ENCODE data around the gene GPR39. TPM values are rescaled to one million over a fixed set of nuclear protein-coding genes. Genes with fewer than 3 reads are reported as not detected.

GPR39 gene
- total RNA-seq, 4 donors from 2014 or later: 9.1 to 38.5 (median 25.9) TPM

DNA sequence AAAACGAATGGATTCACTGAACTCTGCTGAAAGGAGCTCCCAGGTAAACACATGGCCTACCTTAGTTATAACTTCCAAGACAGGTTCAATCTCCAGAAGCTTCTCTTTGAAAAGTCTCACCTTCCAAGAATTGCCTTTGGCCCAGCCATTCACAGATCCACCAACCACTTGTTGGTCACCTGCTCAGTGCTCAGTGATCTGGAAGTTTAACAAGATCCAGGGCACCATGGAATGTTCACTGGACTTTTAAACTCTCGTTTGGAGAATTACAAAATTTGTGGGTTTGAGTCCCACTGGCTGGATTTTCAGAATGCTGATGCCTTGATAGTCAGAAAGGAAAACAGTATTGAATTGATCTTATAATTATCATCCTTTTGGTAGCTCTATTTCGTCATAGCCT is 9.4 kb downstream of the GPR39 start:
- TF ChIP-seq, protein P1, sequence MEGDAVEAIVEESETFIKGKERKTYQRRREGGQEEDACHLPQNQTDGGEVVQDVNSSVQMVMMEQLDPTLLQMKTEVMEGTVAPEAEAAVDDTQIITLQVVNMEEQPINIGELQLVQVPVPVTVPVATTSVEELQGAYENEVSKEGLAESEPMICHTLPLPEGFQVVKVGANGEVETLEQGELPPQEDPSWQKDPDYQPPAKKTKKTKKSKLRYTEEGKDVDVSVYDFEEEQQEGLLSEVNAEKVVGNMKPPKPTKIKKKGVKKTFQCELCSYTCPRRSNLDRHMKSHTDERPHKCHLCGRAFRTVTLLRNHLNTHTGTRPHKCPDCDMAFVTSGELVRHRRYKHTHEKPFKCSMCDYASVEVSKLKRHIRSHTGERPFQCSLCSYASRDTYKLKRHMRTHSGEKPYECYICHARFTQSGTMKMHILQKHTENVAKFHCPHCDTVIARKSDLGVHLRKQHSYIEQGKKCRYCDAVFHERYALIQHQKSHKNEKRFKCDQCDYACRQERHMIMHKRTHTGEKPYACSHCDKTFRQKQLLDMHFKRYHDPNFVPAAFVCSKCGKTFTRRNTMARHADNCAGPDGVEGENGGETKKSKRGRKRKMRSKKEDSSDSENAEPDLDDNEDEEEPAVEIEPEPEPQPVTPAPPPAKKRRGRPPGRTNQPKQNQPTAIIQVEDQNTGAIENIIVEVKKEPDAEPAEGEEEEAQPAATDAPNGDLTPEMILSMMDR (IDR thresholded peaks at IDR 0.05): no peak
- TF ChIP-seq POLR2A (IDR thresholded peaks at IDR 0.05): no peak
- H3K27ac ChIP-seq: no peak overlapping the region
- no peak for DNase-seq
- H3K4me1 ChIP-seq: peaks cover 0 to 9% (median 0%) of the 10 kb centered on the region in 4 donors
- H3K9me3 ChIP-seq: no peaks in the 10 kb centered on the region
- no peaks in the 10 kb centered on the region for H3K27me3 ChIP-seq
- no peaks in the 10 kb centered on the region for H3K36me3 ChIP-seq
- H3K4me3 ChIP-seq: no peak overlapping the region

DNA sequence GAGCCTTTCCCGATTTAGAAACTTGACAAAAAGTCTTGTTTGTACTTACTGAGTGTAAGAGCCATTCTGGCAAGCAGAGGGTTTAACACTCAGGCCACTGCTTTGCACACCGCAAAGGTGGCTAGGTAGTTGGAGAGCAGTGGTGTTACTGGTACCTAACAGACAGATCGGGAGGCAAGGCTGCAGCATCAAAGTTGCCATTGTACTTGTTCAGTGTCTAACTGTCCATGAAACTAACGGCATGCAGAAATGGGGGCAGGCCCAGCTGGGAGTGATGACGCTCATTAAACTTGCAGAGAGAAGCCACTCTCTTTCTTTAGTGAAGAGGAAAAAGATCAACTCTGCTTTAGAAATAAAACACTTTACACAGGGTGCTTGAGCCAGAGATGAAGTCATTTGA is 10.1 kb downstream of the GPR39 start:
- Histone ChIP-seq H3K27me3 (no peaks in the 10 kb centered on the region), H3K9me3 (no peaks in the 10 kb centered on the region), H3K27ac (no peak overlapping the region), H3K4me3 (no peak overlapping the region), H3K4me1 (peaks cover 0 to 9% (median 0%) of the 10 kb centered on the region in 4 donors), H3K36me3 (no peaks in the 10 kb centered on the region)
- DNase-seq: no peak
- TF ChIP-seq POLR2A (IDR thresholded peaks at IDR 0.05): no peak
- TF ChIP-seq, protein P1 (IDR thresholded peaks at IDR 0.05): no peak

DNA sequence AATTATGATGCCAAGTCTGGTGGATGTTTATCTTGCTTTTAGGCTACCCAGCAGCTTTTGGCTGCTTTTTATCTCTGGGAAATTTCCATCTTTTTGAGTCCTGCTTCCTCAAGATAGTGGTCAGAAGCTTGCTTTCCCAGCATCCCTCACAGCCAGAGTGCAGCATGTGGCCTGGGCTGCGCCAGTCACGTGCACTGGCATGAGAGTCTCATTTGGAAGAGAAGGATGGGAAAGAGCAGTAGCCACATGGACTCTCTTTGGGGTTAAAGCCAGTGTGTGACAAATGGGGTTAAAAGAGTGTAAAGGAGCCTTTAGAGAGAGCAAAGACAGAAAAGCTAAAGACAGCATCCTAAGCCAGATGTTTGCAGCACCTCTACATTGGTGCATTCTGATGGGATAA is 12.7 kb downstream of the GPR39 start:
- Histone ChIP-seq H3K36me3 (peaks cover 0 to 4% (median 0%) of the 10 kb centered on the region in 3 donors), H3K4me3 (no peak overlapping the region), H3K4me1 (peaks cover 0 to 5% (median 0%) of the 10 kb centered on the region in 4 donors), H3K9me3 (no peaks in the 10 kb centered on the region), H3K27ac (no peak overlapping the region), H3K27me3 (no peaks in the 10 kb centered on the region)
- no peak for TF ChIP-seq POLR2A (IDR thresholded peaks at IDR 0.05)
- TF ChIP-seq, protein P1 (IDR thresholded peaks at IDR 0.05): no peak
- DNase-seq: no peak

DNA sequence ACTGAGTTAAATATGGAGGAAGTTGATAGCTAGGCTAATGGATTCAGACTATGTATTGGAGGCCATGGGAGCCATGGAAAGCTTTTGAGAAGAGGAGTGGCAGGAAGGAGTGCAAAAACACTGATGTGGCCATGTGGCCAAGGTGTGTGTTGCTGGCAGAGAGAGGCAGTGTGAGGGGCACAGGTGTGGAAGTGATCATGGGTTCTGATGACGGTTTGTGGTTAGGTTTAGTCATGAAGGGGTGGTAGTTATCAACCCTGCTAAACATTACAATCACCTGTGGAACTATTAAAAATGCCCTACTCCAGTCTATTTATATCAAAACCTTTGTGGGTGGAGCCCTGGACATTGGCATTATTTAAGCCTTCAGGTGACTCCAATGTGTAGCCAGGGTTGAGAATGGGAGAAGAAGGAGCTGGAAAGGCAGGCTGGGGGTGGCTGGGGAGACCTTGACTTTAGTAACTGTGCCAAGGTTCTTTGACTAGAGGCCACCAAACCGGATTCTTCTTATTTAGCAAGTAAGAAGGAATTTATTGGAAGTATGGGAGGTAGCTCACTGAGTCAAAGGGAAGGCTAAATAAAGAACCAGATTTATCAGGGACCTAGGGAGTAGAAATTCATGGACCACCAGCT is 13.5 kb downstream of the GPR39 start:
- Histone ChIP-seq H3K27me3 (no peaks in the 10 kb centered on the region), H3K4me3 (no peak overlapping the region), H3K9me3 (no peaks in the 10 kb centered on the region), H3K4me1 (no peaks in the 10 kb centered on the region), H3K27ac (no peak overlapping the region), H3K36me3 (peaks cover 0 to 4% (median 0%) of the 10 kb centered on the region in 3 donors)
- no peak for TF ChIP-seq POLR2A (IDR thresholded peaks at IDR 0.05)
- TF ChIP-seq, protein P1 (IDR thresholded peaks at IDR 0.05): no peak
- DNase-seq: no peak

DNA sequence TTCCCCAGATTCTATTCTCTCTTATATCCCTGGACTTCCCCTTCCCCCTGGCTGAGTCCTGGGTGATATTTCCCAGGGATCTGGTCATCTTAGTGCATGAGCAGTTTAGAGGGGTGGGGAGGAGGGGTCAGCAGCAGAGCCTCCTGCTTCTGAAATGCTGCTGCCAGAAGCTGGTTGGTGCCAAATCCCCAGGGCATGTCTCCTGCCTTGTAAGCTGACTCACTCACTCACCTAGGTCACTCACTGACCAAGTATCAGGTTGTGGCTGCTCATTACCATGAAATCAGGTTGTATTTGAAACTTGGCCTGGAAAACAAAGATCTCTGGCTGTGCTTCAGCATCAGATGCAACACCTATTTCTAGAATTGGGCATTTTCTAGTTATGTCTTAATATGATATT is 14.3 kb downstream of the GPR39 start:
- no peaks in the 10 kb centered on the region for H3K9me3 ChIP-seq
- no peak overlapping the region for H3K27ac ChIP-seq
- no peak overlapping the region for H3K4me3 ChIP-seq
- no peaks in the 10 kb centered on the region for H3K4me1 ChIP-seq
- TF ChIP-seq POLR2A (IDR thresholded peaks at IDR 0.05): no peak
- TF ChIP-seq, protein P1 (IDR thresholded peaks at IDR 0.05): no peak
- no peak for DNase-seq
- H3K36me3 ChIP-seq: peaks cover 0 to 4% (median 0%) of the 10 kb centered on the region in 3 donors
- H3K27me3 ChIP-seq: no peaks in the 10 kb centered on the region

Data from Peyer's patch (tissue), 4 donors.